CD14-positive monocyte (primary cell): Measurements from ENCODE around the gene CAMK4. TPM values are rescaled to one million over a fixed set of nuclear protein-coding genes. Genes with fewer than 3 reads are reported as not detected.

ENCODE experiments used
- DNase-seq, 3 donors: peaks; one replicate each; pipeline ENCODE4 v3.0.0-alpha.2; 2011 to 2022
- H2AFZ ChIP-seq: 2 replicates; pipeline ENCODE4 v1.6.0; 2012; ENCODE audit warnings: mild to moderate bottlenecking, low read depth, low read length, inconsistent platforms; ENCODE audit not compliant: insufficient read depth, poor library complexity, severe bottlenecking
- H3K27ac ChIP-seq, 2 donors: 1 replicate in 1 of 2; 2 replicates in 1 of 2; pipeline ENCODE4 v1.5.1; 2012 to 2013; ENCODE audit warnings: low read length in 2 of 2, control low read depth in 1 of 2, inconsistent platforms in 1 of 2, low read depth in 1 of 2, mild to moderate bottlenecking in 1 of 2
- H3K27me3 ChIP-seq, 2 donors: one replicate each; pipeline versions ENCODE4 v1.6.0 to v1.6.1; 2011 to 2013; ENCODE audit warnings: low read length in 2 of 2; ENCODE audit not compliant: control insufficient read depth in 2 of 2, insufficient read depth in 2 of 2
- H3K36me3 ChIP-seq, 2 donors: replicated peaks in 1 of 2; 1 replicate in 1 of 2; 2 replicates in 1 of 2; pipeline versions ENCODE4 v1.5.1 to v1.6.1; 2012 to 2013; ENCODE audit warnings: low read length in 2 of 2, control low read depth in 1 of 2, inconsistent platforms in 1 of 2, mild to moderate bottlenecking in 1 of 2; ENCODE audit not compliant: insufficient read depth in 2 of 2, control insufficient read depth in 1 of 2
- H3K4me1 ChIP-seq, 2 donors: 1 replicate in 1 of 2; 2 replicates in 1 of 2; pipeline versions ENCODE4 v1.5.1 to v1.6.1; 2012 to 2013; ENCODE audit warnings: low read length in 2 of 2, control low read depth in 1 of 2, inconsistent platforms in 1 of 2, mild to moderate bottlenecking in 1 of 2, moderate library complexity in 1 of 2; ENCODE audit not compliant: insufficient read depth in 2 of 2, control insufficient read depth in 1 of 2
- H3K4me2 ChIP-seq: replicated peaks from 2 replicates; pipeline ENCODE3; 2012; ENCODE audit warnings: low read length, moderate library complexity, mild to moderate bottlenecking; ENCODE audit not compliant: poor library complexity, severe bottlenecking; ENCODE audit errors: extremely low read depth
- H3K4me3 ChIP-seq, 3 experiments: fragments of 200-600 bp in 1 of 3; sonication (generic) in 1 of 3; replicated peaks in 1 of 3; 1 replicate in 2 of 3; 2 replicates in 1 of 3; pipeline ENCODE4 v1.5.1; 2011 to 2013; ENCODE audit warnings: low read length in 3 of 3, mild to moderate bottlenecking in 3 of 3, control low read depth in 2 of 3, low read depth in 2 of 3, inconsistent platforms in 1 of 3, moderate library complexity in 1 of 3
- H3K79me2 ChIP-seq: 2 replicates; pipeline ENCODE4 v1.6.0; 2012; ENCODE audit warnings: mild to moderate bottlenecking, control low read depth, inconsistent platforms, low read length, moderate library complexity; ENCODE audit not compliant: insufficient read depth
- H3K9ac ChIP-seq: 2 replicates; pipeline ENCODE4 v1.6.0; 2017; ENCODE audit warnings: low read length, mild to moderate bottlenecking; ENCODE audit not compliant: insufficient read depth, poor library complexity, severe bottlenecking
- H3K9me3 ChIP-seq, 2 donors: replicated peaks in 1 of 2; 1 replicate in 1 of 2; 2 replicates in 1 of 2; pipeline versions ENCODE4 v1.5.1 to v1.6.1; 2012 to 2013; ENCODE audit warnings: low read length in 2 of 2, control low read depth in 1 of 2; ENCODE audit not compliant: control insufficient read depth in 1 of 2, insufficient read depth in 1 of 2
- H4K20me1 ChIP-seq: 2 replicates; pipeline ENCODE4 v1.6.0; 2012; ENCODE audit warnings: mild to moderate bottlenecking, low read length, control low read depth, moderate library complexity; ENCODE audit not compliant: insufficient read depth
- H3K27ac Mint-ChIP-seq, 7 donors: one replicate each; pipeline ENCODE4 v1.8.0; 2020; ENCODE audit warnings: mild to moderate bottlenecking in 7 of 7, mixed read lengths in 7 of 7, moderate library complexity in 6 of 7, inconsistent platforms in 2 of 7
- H3K27me3 Mint-ChIP-seq, 3 donors: one replicate each; pipeline ENCODE4 v1.8.0; 2021 to 2022; ENCODE audit warnings: low read depth in 3 of 3, mild to moderate bottlenecking in 3 of 3, mixed read lengths in 3 of 3, moderate library complexity in 3 of 3, inconsistent platforms in 1 of 3
- H3K36me3 Mint-ChIP-seq, 2 donors: one replicate each; pipeline ENCODE4 v1.8.0; 2020; ENCODE audit warnings: mixed read lengths in 2 of 2, inconsistent platforms in 1 of 2, mild to moderate bottlenecking in 1 of 2
- H3K4me1 Mint-ChIP-seq: one replicate; pipeline ENCODE4 v1.8.0; 2020; ENCODE audit warnings: mild to moderate bottlenecking, mixed read lengths
- H3K4me3 Mint-ChIP-seq, 2 donors: one replicate each; pipeline ENCODE4 v1.8.0; 2020; ENCODE audit warnings: mild to moderate bottlenecking in 2 of 2, mixed read lengths in 2 of 2, moderate library complexity in 1 of 2
- H3K9me3 Mint-ChIP-seq, 7 donors: one replicate each; pipeline ENCODE4 v1.8.0; 2020 to 2022; ENCODE audit warnings: mixed read lengths in 7 of 7, mild to moderate bottlenecking in 6 of 7, moderate library complexity in 6 of 7, inconsistent platforms in 2 of 7
- WGBS: methylation state at CpG from one replicate; pipeline ENCODE4 v1.1.5; 2013; ENCODE audit warnings: missing lambda C conversion rate; ENCODE audit not compliant: insufficient coverage; 5-methylcytosine and 5-hydroxymethylcytosine counted together
- intact Hi-C, 2 donors: fragments of 100-400 bp; cut with micrococcal nuclease; formaldehyde crosslinking; loops; one replicate each; pipeline versions ENCODE4 v1.15.0 to v1.15.1; 2023
- polyA plus RNA-seq, 3 donors: library from polyadenylated mRNA; depleted of rRNA in 1 of 3; unstranded in 2 of 3; stranded (reverse) in 1 of 3; fragments of 300-500 nt in 2 of 3; fragments of >200 nt in 1 of 3; fragmentation: Illumina TruSeq in 2 of 3; gene quantifications; 1 replicate in 2 of 3; 2 replicates in 1 of 3; pipeline ENCODE4 v1.2.3, GENCODE V29; 2012 to 2021
- TF ChIP-seq, protein P1 (sequence below): fragments of 200-600 bp; IDR thresholded peaks from one replicate; pipeline ENCODE4 v1.8.0; 2022; ENCODE audit warnings: antibody characterized with exemption, mild to moderate bottlenecking

Gene CAMK4
- polyA plus RNA-seq, 3 donors: 0.24 to 0.28 TPM; not detected in 1

DNA sequence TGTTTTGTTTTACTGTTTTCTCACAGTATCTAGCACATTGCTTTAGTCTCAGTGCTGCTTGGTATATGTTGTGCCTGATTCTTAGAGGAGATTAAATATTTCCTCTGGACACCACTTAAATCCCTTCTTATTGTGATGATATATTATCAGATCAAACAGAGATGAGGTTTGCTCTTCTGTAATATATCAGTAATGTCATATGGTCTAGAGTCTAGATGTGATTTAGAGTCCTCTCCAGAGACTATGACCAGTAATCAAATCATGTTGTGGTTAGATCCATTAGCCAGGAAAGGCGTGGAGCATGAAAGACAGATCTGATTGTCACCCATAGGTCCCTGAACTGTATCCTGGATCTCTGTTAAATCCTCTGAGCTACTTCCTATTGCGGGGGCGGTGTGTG, 24.4 kb downstream of the CAMK4 start:
- H3K9ac ChIP-seq: no peak overlapping the region
- Mint-ChIP-seq H3K4me1 (no peaks in the 10 kb centered on the region), H3K4me3 (no peak overlapping the region), H3K27ac (no peak overlapping the region), H3K36me3 (no peaks in the 10 kb centered on the region), H3K9me3 (no peaks in the 10 kb centered on the region), H3K27me3 (peaks cover 0 to 5% (median 2%) of the 10 kb centered on the region in 3 donors)
- DNase-seq: no peak
- no peaks in the 10 kb centered on the region for H3K36me3 ChIP-seq
- no peaks in the 10 kb centered on the region for H4K20me1 ChIP-seq
- TF ChIP-seq, protein P1, sequence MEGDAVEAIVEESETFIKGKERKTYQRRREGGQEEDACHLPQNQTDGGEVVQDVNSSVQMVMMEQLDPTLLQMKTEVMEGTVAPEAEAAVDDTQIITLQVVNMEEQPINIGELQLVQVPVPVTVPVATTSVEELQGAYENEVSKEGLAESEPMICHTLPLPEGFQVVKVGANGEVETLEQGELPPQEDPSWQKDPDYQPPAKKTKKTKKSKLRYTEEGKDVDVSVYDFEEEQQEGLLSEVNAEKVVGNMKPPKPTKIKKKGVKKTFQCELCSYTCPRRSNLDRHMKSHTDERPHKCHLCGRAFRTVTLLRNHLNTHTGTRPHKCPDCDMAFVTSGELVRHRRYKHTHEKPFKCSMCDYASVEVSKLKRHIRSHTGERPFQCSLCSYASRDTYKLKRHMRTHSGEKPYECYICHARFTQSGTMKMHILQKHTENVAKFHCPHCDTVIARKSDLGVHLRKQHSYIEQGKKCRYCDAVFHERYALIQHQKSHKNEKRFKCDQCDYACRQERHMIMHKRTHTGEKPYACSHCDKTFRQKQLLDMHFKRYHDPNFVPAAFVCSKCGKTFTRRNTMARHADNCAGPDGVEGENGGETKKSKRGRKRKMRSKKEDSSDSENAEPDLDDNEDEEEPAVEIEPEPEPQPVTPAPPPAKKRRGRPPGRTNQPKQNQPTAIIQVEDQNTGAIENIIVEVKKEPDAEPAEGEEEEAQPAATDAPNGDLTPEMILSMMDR: no peak
- WGBS: 89% methylated on average over 3 of the region's 3 CpGs
- no peak overlapping the region for H3K4me3 ChIP-seq
- no peaks in the 10 kb centered on the region for H3K27me3 ChIP-seq
- H2AFZ ChIP-seq: no peak overlapping the region
- intact Hi-C loops: no loop called here
- H3K79me2 ChIP-seq: no peaks in the 10 kb centered on the region
- no peaks in the 10 kb centered on the region for H3K9me3 ChIP-seq
- no peak overlapping the region for H3K4me2 ChIP-seq
- no peak overlapping the region for H3K27ac ChIP-seq
- H3K4me1 ChIP-seq: no peaks in the 10 kb centered on the region

DNA sequence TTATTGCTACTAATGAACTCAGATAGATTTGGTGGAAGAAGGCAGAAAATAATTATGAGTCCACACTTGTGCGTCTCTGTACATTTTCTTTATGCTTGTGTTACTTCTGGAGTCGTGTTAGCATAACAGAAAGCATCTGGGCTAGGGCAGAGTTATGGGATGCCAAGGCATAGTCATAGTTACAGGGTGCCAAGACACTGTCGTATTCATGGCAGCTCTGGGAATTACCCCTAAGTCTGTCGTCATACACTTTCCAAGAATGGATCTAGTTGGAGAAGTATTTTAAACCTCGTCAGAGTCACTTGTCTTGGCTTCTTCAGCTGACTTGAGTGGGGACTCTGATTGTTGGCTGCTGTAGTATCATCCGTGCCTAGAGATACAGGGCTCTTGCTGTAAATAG, 27.7 kb downstream of the CAMK4 start:
- no peak overlapping the region for H3K4me3 Mint-ChIP-seq

More for the DNA sequence above, 27.7 kb downstream of the CAMK4 start:
- WGBS: 84% methylated on average over 4 of the region's 6 CpGs
- peaks cover 0 to 2% (median 0%) of the 10 kb centered on the region in 3 donors for H3K27me3 Mint-ChIP-seq
- Histone ChIP-seq H3K36me3 (no peaks in the 10 kb centered on the region), H3K79me2 (no peaks in the 10 kb centered on the region), H2AFZ (no peak overlapping the region), H4K20me1 (no peaks in the 10 kb centered on the region), H3K9me3 (no peaks in the 10 kb centered on the region), H3K27ac (no peak overlapping the region), H3K9ac (no peak overlapping the region), H3K4me1 (no peaks in the 10 kb centered on the region), H3K4me3 (no peak overlapping the region), H3K4me2 (no peak overlapping the region), H3K27me3 (no peaks in the 10 kb centered on the region)
- no peaks in the 10 kb centered on the region for H3K4me1 Mint-ChIP-seq
- peaks cover 0 to 2% (median 0%) of the 10 kb centered on the region in 7 donors for H3K9me3 Mint-ChIP-seq
- no peak for DNase-seq
- H3K36me3 Mint-ChIP-seq: no peaks in the 10 kb centered on the region
- no peak overlapping the region for H3K27ac Mint-ChIP-seq
- TF ChIP-seq, protein P1: no peak
- intact Hi-C loops: no loop called here
